Activated CD4-positive, alpha-beta T cell treated with anti-CD3 and anti-CD28 coated beads for 1 hour (primary cell): ENCODE results near the gene EPB41L5.
"Not testable (repeated sequence)": the region's sequence is repeated elsewhere in the genome, so short reads cannot be mapped to it uniquely, and the experiment has no call there.

Source experiments
- DNase-seq: peaks from one replicate; pipeline ENCODE4 v3.0.0-alpha.2; 2020

Gene EPB41L5

DNA sequence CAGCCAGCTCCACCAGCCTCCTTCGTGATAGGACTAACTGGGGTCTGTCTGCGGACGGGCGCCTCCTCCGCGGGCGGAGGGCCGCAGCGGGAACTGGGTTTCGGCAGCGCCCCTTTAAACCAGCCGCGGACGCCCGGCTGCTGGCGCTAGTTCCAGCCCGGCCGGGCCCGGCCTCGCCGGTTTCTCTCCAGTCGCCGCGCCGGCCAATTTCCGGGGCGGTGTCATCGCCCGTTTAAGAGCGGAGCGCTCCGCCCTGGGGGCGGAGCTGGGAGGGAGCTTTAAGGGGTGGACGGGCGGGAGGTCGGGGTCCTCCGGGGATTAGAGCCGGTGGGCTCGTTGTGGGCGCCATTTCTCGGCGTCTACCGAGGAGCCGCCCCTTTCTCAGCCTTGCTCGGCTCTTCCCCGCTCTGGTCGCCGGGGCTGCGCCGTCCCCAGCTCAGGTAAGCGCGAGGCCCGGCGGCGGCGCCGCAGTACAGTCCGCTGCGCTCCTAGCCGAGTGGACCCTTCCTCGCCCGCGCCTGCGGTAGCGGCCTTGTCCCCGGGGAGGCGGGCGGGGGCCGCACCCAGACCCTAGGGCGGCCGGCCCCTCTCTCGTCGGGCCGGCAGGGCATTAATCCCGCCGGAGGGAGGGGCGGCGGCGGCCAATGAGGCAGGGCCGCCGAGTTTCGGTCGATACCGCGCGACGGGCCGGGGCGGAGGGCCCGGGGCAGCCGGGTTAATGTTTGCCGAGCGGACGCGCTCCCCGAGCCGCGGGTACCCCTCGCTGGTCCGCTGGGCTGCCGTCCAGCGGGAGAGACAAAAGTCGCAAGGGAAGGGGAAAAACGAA is at the start of gene EPB41L5:
Gene EPB41L5, plus strand, starts transcription at position 307 of the 826 bp plus-strand sequence. CDS start 6,008 bp downstream, outside the sequence.
- peak; percentile 67 for DNase-seq

GRCh38 chr2:119981896-119982295 is 31.0 kb upstream of the EPB41L5 start:
- DNase-seq = no peak

DNA sequence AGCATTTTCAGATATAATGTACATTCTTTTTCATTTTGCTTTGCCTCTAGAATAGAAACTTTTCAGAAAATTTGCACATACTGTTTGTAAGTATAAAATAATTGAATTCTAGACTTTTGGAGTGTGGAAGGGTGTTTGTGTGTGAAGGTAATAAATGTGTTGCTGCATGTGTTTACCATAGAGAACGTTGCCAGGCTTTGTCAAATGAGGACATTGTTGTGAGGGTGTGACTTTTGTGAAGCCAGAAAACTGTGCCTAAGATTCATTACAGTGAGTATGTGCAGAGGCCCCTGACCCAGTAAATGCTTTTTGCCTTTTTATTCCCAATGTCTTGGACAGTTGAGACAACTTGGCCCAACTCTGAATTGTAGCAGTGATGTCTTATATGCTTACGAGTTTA is 30.4 kb upstream of the EPB41L5 start:
- DNase-seq = no peak

DNA sequence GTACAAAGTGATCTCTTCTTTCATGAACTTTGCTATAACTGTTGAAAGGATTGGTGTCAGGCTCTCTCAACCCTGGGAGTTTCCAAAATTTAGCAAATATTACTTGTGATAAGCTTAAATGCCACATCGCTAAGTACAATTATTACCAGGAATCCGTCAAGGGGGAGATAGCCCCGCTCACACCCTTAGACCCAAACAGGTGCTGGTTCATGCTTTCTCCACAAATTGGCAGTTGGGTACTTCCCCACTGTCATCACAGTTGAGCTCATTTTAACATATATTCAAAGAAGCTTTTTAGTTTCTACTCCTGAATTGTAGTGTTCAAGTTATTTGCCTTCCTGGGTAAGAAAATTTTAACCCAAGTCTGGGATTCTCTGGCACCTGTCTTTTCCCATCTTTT is 29.8 kb upstream of the EPB41L5 start:
- DNase-seq = no peak

GRCh38 chr2:119996148-119996547 is 16.7 kb upstream of the EPB41L5 start:
- no peak for DNase-seq

- not testable (repeated sequence) for DNase-seq
Measured at GRCh38 chr2:119996896-119997891, 15.7 kb upstream of the EPB41L5 start.

DNA sequence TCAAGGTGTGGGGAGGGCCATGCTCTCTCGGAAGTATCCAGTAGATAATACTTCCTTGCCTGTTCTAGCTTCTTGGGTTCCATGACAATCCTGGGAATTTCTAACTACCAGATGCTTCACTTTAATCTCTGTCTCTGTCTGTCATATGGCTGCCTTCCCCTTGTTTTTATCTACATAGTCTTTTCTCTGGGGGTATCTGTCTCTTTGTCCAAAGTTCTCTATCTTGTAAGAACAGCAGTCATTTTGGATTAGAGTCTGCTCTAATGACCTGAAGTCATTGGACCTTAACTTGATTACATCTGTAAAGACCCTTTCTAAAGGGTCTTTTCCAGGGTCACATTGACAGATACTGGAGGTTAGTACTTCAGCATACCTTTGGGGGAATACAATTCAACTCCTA is 11.4 kb upstream of the EPB41L5 start:
- DNase-seq = no peak

GRCh38 chr2:120004254-120004653 is 8.6 kb upstream of the EPB41L5 start:
- no peak for DNase-seq

DNA sequence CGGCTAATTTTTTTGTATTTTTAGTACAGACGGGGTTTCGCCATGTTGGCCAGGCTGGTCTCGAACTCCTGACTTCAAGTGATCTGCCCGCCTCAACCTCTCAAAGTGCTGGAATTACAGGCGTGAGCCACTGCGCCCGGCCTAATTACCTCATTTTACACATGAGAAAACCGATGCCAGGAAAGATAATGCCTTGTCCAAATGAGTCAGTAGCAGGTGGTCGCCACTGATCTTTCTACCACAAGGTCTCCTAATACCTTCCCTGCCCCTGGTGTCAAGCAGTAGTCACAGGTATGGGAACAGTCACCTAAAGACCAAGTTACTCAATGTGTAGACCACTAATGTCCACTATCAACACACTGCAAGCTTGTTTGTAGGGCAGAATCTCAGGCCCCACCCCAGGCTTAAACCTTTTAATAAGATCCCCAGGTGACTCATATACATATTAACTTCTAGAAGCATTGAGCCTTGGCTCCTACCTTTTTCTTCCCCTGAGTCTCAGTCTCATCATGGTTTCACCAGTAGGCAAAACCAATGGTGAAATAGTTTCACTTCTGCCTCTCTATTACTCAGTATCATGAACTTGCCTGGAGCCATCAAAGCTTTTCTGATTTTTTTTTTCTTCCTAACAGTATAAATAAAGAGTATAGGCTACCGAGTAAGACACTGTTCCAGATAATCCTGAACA is 6.9 kb upstream of the EPB41L5 start:
- no peak for DNase-seq

DNA sequence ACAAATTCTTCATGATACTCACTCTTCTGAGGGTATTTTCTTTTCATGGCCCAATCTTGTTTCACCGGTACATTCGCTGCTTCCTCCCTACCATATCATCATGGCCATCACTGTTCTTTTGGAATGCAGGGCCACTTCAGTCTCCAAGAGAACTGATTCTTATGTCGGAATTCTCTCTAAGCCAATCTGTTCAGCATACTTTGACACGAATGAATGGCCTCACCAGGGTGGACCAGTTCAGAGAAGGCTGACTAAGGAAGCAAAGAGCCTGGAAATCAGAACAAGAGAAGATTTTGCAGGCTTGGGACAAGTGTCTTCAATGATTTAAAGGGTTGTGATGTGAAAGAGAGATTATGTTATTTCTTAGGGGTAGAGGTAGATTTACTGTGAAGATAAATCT is 5.0 kb upstream of the EPB41L5 start:
- no peak for DNase-seq

GRCh38 chr2:120012363-120012762 is 514 bp upstream of the EPB41L5 start:
- no peak for DNase-seq

DNA sequence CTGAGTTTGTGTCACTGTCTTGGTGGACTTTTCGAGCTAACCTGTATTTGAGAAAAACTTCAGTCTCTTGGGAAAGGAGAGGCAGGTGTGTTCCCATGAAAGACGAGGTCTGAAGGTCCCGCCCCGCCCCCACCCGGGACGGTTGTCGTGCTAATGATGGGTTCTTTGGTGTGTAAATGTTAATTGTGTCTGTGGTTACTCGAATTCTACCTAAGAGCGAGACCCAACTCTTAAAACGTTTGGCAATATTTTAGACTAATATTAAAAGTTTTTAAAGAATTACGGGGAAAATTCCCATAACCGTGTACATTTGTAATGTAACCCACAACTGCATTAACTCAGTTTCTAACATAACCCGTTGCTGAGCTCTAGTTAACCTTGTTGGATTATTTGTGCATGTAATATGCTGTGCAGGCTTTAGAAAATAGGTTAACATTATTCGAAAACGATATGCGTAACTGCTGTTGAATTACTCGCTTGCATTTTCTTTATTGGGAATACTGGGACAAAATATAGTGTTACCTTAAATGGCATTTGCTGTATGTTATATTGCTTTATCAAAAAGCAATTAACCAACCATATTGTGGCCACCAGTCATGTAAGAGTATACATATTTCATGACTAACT is 833 bp downstream of the EPB41L5 start:
- no peak for DNase-seq

DNA sequence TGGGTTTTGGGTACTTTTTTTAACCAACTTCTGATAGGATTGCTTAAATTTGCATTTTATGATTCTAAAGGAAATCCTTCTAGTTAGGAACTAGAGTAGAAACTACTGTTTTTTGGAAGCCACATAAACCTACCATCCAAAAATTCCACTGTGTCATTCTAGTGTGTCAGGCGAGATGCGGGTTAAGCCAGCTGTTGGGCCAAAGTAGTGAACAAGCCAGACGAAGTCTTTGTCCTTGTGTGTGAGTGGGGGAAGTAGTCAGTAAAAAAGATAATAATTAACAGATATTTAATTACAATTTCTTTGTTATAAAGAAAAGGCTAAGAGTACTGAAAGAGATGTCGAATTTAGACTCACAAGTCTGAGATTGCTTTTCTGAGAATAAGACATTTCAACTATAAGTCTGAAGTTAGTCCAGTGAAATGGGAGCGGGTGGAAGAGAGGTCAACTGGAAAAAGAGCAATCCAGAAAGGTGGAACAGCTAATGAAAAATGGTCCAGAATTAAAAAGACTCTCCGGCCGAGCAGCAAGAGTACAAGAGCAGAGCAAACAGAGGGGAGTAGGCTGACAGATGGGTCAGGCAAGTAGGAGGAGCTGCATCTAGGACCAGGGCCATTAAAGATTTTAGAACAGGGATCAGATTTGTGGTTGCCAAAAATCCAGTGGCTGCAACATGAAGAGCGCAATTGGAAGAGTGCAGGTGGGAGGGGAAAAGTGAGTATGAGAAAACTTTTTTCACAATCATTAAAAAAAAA is 1.5 kb downstream of the EPB41L5 start:
- DNase-seq = no peak

GRCh38 chr2:120016800-120017199 is 3.9 kb downstream of the EPB41L5 start:
- no peak for DNase-seq

DNA sequence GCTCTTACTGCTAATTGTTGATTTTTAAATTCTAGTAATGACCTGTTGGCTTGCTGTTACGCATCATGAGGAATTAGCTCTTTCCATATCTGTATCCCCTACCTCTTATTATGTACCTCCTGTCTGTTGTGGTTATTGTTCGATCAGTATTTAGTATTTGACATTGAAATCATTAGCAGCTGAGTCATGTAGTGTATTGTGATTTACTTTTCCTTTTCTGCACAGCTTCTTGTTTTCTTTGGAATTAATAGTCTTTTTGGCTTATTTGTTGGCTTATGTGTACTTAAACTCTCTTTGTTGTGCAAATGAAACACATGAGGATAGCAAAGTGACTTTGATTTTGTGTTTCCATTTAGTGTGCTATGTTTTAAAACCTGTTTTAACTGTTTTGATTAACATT is 4.3 kb downstream of the EPB41L5 start:
- no peak for DNase-seq

DNA sequence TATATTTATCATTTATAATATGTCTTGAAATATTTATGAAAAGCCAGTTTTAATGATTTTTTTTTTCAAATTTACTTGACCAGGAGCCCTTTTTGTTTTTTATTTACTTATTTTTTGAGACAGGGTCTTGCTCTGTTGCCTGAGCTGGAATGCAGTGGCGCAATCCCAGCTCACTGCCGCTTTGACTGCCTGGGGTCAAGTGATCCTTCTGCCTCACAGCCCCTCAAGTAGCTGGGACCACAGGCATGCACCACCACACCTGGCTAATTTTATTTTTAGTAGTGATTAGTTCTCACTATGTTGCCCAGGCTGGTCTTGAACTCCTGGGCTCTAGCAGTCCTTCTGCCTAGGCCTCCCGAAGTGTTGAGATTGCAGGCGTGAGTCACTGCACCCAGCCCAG is 5.7 kb downstream of the EPB41L5 start:
- no peak for DNase-seq

DNA sequence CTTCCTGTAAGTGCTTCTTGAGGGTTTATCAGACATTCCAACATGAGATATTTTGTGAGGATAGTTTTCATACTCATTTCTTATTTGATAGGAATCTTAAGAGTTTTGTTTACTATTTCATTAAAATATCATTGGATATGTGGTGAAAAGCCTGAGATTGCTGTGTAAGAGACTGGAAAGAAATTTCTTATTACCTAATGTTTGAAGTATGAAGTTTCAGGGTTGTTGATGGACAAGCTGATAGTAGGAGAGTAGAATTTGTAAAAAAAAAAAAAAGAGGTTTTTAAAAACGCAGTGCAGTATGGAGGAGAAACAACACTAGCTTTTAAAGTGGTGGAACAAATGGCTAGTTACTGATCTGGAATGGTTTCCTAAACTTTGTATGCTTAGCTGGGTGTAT is 7.7 kb downstream of the EPB41L5 start:
- DNase-seq = no peak

GRCh38 chr2:120022505-120022904 is 9.6 kb downstream of the EPB41L5 start:
- DNase-seq = not testable (repeated sequence)

GRCh38 chr2:120026890-120027289 is 14.0 kb downstream of the EPB41L5 start:
- DNase-seq = no peak

DNA sequence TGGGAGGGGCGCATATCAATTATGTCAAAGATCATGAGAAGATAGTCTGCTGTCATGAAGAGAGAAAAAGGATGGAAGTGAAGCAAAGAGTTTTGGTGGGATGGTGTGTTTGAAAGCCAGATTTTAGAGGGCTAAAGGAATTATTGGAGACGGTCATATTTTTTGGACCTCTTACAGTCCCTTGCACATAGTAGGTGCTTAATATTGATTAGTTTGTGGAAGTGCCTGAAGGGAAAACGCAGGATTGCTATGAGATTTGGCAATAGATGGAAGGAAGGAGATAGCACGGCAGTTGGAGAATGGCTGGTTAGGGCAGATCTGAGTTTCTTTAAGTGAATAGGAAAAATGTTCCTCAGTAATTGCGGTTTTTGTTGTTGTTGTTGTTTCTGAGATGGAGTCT is 15.9 kb downstream of the EPB41L5 start:
- DNase-seq = no peak

DNA sequence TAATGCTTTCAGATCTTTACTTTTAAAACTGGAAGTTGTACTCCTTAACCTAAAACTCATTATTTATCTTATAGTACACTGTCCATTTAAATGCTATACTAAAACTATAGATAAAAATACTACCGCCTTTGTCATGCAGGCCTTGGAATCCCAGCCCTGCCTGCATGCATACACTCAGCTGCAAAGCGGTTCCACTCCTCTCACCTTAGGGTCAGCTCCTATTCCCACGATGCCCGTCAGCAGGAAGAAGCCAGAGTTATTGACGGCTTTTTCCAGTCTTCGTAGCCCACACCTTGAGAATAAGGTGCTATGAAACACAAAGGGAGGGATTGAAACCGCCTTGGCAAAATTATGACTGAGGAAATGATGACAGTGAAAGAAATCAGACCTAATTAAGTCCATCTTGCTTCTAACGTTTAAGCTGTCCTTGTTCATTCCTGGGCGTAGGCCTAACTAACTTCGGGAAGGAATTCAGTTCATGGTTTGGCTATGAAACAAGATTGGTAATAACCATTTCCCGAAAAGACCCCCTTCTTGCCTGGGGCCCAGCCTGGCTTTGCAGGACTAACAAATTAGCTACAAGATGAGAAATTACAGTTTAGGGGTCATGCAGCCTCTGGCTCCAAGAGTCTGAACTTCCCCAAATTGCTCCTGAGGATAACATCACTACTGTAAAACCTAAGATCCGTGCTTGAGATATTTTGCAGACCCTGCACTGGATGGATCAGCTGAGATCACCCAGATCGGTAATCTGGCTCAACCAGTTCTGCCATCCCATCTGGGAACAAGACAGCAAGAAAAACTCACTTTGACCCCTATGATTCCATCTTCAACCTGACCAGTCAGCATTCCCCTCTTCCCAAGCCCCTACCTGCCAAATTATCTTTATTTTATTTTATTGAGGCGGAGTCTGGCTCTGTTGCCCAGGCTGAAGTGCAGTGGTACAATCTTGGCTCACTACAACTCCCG is 17.1 kb downstream of the EPB41L5 start:
- no peak for DNase-seq
